GM21367 (cell line): ENCODE measurements around the gene PDYN.

ENCODE experiments used
- ATAC-seq: cut with Tn5 transposase; IDR thresholded peaks from one replicate; pipeline ENCODE4 v1.9.1; 2021; ENCODE audit not compliant: unreplicated experiment

PDYN gene

DNA sequence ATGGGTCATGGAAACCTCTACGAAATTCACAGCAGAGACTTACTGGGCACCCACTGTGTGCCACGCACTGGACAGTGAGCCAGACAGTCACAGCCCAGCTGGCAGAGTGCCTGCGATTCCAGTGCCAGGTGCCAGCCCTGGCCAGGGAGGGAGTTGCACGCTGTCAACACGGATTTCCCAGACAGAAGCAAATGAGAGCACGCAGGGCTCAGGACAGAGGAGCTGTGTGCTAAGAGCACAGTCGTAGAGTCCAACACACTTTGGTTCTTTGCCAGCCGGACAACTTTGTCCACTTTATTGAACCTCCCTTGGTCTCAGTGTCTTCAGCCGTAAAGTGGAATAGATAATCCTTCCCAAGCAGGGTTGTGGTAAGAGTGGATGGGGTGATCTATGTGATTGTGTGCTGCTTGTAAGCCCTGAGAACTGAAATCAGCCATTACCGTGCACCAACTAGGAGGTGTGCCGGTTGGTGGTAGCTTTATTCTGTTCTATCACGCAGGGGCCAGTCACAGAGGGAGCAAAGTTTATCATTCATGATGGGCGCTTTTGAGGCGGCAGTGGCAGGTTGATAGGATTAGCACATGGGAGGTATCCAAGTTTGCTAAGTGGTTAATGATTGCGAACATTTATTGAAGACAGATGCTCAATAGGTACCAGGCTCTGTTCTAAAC lies 58.0 kb downstream of the PDYN start:
- ATAC-seq = no peak

DNA sequence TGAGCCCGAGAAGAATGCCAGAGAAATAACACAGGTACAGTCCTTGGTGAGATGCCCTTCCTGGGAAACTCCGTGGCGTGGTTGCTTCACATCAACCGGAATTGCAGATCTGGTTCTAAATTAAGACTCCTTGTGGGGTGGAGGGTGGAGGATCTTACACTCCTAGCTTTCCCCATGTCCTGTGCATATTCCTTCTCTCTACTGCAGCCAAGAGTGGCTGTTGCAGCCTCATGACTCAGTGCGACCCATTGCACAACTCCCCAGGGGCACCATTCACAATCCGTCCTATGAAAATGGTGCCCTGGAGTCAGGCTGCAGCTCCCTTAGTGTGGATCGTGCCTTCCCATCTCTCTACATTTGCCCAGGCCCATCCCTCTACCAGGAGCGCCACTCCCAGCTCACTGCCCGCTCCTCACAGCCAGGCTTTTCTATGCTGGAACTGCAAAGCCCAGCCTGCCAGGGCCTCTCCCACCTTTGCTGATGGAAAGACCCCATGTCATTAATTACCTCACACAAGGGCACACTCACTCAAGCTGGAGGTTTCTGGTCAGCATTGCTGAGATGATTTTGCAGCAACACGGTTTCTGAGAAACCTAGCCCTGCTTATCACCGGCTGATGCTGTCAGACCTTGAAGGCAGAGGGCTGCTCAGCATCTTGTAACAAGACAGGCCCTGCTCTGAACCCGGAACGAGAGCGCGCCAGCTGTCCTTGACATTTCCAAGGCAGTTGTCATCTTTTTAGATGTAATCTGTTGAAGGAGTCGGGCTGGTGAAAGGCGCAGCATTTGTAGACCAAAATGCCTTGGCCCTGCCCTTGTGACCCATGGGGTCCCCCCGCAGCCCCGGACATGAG lies 58.9 kb downstream of the PDYN start:
- ATAC-seq = no peak

DNA sequence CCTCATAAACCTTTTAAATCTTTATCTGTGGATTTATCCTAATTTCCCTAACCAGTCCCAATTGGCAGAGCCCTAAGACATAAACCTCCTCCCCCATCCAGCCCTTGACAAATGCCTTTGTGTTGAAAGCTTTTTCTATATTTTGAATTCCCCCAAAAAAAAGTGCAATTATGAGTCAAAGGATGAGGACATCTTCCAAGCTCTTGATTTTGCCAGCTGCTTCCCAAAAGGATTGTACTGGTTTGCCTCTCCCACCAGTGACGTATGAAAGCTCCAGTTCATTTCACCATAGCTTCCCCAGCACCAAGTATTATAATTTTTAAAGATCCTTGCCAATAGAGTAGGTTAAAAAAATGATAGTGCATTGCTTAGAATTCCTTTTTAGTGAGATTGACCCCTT lies 59.7 kb downstream of the PDYN start:
- ATAC-seq = no peak

DNA sequence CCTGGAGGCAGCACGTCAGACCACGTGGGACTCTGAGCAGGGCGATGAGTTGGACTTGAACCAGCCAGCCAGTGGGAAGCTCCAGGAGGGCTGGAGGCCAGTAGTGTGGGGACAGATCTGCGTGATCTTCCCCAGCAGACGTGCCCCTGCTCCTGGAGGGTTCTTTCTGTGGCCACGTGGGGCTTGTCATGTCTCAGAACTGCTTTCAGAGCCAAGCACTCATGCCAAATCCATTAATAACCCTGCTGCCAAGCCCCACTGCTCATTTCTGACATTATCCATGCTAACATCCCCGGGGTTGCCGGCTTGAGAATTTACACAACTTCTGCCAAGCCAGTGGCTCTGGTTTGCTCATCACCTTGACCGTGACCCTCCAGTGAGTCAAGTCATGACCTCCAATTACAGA lies 60.4 kb downstream of the PDYN start:
- ATAC-seq = no peak

DNA sequence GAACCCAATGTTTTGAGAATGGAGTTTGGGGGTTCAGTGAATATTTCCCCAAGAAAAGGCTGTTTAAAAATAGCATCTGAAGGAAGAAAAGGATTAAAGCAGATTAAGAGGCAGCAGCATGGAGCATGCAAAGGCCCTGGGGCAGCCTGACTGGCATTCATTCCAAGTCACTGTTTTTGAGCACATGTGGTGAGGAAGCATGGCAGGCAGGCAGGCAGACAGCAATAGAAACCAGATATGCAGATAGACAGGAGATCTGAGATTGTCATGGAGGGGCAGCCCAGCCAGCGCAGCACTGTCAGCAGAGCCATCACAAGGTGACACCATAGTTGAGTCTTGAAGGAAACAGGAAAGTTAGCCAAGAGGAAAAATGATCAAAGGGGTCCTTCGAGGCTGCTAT lies 60.9 kb downstream of the PDYN start:
- no peak for ATAC-seq

DNA sequence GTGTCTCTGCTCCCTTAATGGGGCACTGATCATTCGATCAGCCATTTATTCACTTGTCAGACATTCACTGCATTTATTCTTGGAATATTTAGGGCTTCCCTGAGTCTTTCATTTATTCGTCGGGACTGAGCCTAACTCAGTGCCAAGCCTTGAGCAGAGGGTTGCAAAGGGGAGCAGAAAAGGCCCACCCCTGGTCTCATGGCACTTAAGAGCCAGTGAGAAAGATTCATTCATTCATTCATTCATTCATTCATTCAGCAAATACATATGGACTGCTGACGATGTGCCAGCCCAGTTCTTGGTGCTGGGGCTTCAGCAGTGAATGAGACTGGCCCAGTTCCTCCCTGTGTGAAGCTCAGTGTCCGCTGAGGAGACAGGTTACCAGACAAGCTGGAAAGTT lies 62.0 kb downstream of the PDYN start:
- ATAC-seq = no peak

DNA sequence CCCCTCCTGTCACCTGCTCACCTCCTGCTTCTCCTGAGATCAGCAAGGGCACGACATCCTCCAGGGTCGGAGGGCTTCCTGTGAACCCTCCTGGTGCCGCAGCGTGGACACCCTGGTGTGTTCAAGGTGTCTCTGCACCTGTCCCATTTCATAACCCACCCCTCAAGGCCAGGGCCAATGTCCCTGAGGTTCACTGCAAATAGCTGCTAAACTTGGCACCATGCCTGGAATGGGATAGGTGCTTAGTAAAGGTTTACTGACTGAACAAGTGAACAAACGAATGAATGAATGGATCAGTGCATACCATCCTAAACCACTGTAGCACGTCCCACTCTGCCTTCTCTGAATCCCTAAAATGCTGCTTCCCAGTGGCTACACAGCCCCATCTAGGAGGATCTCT lies 63.7 kb downstream of the PDYN start:
- no peak for ATAC-seq

DNA sequence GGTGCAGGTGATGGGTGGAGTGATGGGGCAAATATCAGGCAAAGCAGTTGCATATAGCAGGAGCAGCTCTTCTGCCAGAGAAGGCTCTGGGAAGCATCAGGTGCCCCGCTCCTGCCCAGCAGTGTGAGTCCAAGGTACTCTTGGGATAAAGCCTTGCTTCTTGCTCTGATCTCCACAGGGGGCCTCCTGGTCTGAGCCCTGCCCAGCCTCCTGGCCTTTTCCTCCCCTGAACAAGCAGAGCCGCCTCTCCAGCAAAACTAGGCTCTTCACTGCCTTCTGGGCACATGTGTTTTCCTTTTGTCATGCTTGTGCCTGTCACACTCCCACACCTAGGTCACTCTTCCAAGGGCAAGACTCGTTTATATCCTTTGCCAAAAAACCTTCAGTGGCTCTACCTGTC lies 64.4 kb downstream of the PDYN start:
- ATAC-seq = no peak

DNA sequence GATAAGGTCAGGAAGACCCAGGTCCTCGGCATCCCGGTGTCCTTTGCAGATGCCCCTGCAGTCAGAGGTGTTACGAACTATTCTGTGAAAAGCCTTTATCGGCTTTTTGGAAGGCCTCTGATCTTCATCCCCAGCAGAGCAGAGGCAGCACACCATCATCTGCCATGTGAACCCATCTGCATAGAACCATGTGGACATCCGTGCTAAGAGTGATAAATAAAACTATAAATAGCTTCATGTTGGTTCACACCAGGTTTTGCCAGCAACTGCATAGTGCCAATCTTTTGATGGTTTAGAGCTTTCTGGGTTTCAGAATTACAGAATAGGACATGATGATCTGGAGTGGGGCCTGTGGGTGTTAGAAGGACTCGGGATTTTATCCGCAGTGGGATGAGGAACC lies 65.1 kb downstream of the PDYN start:
- ATAC-seq = no peak
